ENCODE data around the gene SPATA3.

SPATA3 gene

DNA sequence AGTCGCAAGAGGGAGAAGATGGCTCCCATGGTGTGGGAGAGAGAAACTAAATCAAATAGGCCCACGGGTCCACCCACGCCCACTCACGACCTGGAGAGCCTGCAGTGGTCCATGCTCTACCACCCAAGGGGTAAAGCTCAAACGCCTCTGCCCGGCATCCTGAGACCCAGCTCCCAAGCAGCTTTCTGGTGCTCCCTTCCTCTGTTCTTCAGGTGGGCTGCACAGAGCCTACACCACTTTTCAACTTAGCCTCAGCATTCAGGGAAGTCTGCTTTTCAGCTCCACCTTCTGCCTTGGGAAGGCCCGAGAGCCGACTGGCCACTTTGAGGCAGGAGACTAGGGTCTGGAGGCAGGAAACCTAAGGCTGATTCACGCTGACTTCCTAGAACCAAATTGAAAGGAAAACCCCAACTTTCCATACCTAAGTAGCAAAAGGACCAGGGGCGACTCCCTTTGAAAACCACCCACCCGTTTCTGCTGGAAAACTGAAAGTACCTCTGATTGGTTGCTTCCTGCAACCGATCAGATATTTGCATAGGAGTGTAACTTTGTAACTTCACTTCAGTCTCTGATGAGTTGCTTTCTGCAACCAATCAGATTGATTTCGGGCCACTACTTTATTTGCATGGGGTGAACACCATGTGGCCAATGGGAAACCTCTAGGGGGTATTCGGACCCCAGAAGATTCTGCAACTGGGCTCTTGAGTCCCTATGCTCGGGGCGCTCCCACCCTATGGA, 26.8 kb upstream of the SPATA3 start:
- DNase-seq (ENCODE audit: low read depth): no peak

DNA sequence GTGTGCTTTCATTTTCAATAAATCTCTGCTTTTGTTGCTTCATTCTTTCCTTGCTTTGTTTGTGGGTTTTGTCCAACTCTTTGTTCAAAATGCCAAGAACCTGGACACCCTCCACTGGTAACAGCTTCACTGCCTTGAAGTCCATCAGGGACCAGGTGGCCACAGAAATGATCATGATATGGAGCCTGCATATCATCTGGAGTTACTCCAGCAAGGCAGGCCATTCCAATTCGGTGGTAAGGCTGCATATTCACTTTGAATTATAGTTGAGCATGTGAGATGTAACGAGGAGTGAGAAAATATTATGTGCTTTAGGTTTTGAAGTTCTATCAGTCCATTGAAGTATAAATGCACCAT, 26.3 kb upstream of the SPATA3 start:
- no peak for DNase-seq (ENCODE audit: low read depth)

DNA sequence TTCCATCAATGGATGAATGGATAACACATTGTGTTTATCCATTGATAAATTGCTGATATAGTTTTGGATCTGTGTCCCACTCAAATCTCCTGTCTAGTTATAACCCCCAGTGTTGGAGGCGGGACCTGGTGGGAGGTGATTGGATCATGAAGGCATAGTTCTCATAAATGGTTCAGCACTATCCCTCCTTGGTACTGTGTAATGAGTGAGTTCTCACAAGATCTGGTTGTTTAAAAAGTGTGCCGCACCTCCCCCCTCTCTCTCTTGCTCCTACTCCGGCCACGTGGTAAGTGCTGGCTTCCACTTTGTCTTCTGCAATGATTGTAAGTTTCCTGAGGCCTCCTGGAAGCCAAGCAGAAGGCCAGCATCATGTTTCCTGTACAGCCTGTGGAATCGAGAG, 23.9 kb upstream of the SPATA3 start:
- no peak for DNase-seq (ENCODE audit: low read depth)

DNA sequence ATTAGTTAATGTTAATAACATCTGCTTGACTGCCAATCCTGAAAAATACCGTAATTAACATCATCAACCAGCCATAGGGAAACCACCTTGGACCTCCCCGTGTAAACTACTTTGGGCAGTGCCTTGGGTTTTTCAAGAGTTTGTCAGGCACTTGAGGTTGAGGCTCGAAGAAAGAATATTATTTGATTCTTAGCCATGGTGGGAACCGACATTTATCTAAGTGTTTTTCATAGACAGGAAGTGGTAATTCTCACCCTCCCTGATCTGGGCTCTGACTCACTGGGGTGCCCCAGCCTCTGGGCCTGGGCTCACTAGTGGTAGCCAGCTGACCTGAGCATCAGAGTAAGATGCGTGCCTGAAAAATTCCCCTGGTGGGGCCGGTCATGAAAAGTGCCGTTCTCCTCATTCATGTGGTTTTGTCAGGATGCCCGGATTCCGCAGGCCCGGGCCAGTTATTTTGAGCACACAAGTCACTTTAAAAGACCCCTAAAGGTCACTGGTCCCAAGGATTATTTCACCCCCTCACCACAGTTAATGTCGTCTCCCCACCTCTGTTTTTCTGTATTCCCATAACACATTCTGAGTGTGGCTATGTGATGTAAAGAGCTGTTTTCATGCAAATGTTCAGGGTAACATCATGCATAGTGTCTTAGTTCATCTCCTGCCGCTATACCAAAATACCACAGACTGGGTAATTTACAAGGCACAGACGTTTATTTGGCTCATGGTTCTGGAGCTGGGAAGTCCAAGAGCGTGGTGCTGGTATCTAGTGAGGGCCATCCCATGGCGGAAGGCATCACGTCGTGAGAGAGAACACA, 21.6 kb upstream of the SPATA3 start:
- DNase-seq (ENCODE audit: low read depth): peak; percentile 73

DNA sequence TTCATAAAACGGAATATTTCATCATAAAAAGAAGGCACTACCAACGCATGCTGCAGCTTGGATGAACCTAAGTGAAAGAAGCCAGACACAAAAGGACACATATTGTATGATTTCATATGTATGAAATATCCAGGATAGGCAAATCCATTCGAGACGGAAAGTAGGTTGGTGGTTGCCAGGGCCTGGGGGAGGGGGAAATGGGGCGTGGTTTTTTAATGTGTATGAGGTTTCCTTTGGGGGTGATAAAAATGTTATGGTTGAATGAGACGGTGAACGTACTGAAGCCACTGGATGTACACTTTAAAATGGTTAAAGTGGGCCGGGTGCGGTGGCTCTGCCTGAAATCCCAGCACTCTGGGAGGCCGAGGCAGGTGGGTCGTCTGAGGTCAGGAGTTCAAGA, 20.0 kb upstream of the SPATA3 start:
- no peak for DNase-seq (ENCODE audit: low read depth)

DNA sequence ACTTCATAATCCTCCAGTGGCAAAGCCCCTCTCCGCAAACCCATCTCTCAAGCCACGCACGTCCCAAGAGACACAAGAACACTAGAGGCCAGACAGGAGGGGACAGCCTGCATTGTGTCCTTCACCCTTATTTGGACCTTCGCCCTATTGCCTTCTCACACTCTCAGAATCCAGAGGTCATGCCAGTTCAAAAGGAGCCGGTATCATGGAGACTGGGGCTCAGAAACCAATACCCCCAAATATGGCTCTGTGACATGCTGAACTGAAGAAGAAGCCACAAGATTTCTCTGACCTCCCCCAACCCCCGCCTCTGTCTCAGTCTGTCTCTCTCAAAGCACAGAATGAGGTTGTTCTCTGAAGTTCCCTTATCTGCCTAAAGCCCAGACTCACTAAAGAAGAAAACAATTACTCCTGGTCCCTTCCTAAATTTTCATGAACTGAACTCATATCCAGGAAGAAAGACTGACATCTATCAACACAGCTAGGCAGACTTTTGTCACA, 19.2 kb upstream of the SPATA3 start:
- no peak for DNase-seq (ENCODE audit: low read depth)

DNA sequence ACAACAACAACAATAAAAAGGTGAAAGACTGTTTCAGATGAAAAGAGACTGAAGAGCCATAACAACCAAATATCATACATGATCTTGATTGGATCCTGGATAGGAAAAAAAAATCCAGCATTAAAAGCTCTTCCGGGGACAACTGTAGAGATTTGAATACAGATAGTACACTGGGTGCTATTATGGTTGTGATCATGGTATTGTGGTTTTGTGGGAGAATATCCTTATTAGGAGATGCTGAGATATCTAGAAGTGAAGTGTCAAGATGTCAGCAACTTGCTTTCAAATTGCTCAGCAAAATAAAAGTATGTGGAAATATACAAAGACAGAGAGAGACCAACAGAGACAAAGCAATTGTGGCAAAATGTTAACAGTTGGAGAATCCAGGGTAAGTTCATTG, 15.5 kb upstream of the SPATA3 start:
- DNase-seq (ENCODE audit: low read depth): no peak

DNA sequence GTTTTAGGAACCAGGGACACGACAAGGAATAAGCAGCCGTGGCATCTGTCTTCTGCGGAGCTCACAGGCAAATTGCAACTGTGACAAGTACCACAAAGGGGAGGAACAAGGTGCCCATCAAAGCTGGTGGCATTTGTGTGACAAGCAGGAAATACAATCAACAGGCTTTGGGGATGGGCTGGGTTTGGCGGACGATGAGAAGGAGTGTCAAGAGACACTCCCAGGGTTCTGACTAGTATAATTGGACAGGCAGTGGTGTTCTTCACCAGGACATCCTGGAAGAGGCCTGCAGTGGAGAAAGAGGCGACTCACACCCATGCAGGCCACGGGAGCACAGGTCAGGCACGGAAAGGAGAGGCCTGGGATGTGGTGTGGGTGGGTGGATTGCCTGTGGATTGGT, 14.2 kb upstream of the SPATA3 start:
- no peak for DNase-seq (ENCODE audit: low read depth)

DNA sequence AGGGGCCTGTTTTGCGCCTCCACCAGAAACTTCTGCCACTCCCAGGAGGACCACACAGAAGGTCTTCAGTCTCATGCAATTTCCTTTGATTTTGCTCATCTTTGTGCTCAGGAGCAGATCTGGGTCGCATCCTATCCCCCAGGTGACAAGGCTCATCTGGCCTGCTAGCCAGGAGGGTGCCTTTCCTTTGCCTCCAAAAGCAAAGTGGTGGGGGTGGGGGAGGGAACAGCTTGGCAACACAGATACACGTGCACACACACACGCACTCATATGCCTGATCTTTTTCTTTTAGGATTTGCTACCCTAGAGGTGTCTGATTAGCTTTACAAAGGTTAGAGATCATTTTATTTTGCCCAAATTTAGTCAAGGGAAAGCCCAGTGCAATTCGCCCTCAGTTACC, 13.8 kb upstream of the SPATA3 start:
- DNase-seq (ENCODE audit: low read depth): no peak

DNA sequence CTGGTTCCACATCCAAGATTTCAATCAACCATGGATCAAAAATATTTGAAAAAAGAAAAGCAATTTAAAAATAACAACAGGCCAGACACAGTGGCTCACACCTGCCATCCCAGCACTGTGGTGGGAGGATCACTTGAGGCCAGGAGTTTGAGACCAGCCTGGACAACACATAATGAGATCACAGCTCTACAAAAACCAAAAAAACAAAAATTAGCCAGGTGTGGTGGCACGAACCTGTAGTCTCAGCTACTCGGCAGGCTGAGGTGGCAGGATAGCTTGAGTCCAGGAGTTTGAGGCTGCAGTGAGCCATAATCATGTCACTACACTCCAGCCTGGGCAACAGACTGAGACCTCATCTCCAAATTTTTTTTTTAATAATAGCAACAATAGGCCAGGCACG, 13.4 kb upstream of the SPATA3 start:
- DNase-seq (ENCODE audit: low read depth): no peak

DNA sequence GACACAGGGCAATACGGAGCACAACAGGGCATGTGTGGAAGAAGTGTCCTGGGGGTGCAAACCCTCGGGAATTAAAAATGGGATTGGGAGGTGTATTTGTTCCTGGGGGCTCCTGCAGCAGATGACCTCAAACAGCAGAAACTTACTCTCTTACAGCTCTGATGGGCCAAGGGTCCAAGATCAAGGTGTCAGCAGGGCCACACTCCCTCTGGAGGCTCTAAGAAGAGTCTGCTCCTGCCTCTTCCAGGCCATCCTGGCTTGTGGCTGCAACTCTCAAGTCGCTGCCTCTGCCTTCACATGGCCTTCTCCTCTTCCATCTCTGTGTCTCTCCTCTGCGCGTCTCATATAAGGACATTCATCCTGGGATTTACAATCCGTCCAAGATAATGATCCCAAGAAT, 12.4 kb upstream of the SPATA3 start:
- DNase-seq (ENCODE audit: low read depth): no peak

DNA sequence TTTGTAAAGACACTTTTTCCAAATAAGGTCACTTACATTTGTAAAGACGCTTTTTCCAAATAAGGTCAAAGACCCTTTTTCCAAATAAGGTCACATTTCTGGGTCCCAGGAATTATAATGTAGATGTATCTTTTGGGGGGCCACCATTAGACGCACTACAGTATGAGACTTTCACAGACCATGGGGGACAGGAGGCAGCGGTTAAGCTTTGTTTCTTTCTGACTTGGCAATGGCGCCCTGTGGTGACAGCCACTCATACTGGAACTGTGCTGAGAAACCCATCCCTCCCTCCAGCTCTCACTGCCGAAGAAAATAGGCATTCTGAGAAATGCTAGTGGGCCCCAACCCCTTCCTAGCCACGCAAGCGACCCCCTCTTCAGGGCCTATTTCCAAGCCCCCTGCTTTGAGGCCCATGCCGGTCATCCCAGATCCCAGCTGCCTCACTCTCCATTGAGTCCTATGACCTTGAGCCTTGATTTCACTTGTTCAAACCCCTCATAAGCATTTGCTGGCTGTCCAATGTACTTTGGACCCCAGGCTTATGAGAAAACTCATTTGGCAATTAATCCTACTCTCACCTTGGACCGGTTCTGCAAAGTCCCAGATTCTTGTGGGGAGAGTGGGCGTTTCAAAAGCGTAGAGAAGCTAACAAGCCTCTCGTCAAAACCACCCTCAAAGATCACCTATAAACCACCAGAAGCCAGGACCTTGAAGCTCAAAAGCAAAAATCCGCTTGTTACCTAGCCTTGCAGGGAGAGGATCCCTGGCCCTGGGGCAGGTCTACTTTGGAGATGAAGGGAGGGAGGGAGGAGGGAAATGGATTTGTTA, 11.3 kb upstream of the SPATA3 start:
- DNase-seq (ENCODE audit: low read depth): no peak

DNA sequence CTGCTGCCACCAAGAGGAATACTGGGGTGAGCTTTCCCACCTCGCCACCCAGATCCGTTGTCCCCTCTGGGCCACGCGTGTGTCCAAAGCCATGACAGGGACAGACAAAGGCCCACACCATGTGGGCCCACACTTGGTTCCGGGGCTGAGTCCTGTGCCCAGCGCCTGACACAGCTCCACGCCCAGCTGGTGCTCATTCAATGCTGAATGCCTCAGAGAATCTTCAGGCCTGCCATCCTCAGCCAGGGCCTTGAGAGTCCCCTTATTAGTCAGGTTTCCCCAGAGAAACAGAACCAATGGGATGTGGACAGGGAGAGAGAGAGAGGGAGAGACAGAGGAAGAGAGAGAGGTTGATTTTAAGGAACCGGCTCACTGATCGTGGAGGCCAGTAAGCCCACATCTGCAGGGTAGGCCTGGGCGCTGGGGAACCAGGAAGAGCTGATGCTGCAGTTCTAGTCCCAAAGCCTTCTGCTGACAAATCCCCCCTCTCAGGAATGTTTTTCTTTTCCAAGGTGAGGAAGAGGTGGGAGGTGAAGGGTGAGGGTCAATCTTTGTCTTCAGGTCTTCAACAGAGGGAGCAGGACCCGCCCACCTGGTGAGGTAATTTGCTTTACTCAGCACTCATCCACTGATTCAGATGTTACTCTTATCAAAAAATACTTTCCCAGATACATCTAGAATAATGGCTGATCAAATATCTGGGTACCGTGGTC, 10.2 kb upstream of the SPATA3 start:
- DNase-seq (ENCODE audit: low read depth): no peak

DNA sequence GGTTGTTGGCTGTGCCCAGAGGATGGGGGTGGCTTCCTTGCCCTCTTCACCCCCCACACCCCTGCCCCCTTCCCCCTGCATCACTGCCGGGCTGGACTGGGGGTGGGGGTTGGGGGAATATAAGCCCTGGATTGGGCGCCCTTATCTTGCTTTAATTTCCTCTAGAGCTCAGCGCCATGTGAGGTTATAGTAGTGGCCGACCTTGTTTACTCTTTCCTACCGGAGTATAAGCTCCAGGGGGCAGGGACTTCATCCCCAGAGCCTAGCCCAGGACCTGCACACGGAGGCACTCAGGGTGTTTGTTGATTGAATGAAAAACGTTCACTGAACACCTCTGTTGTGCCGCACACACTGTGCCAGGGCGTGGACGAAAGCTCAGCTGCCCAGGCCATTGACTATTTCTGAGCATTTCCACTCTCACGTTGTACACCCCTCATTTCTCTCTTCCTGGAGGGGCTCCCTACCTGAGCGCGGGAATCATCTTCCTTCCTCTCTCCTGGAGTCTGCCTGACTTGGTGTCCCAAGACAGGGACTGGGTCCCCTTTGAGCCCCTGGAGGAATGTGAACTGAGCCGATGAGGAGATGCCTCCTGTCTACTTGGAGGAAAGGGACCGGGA, 9.3 kb upstream of the SPATA3 start:
- DNase-seq (ENCODE audit: low read depth): no peak

DNA sequence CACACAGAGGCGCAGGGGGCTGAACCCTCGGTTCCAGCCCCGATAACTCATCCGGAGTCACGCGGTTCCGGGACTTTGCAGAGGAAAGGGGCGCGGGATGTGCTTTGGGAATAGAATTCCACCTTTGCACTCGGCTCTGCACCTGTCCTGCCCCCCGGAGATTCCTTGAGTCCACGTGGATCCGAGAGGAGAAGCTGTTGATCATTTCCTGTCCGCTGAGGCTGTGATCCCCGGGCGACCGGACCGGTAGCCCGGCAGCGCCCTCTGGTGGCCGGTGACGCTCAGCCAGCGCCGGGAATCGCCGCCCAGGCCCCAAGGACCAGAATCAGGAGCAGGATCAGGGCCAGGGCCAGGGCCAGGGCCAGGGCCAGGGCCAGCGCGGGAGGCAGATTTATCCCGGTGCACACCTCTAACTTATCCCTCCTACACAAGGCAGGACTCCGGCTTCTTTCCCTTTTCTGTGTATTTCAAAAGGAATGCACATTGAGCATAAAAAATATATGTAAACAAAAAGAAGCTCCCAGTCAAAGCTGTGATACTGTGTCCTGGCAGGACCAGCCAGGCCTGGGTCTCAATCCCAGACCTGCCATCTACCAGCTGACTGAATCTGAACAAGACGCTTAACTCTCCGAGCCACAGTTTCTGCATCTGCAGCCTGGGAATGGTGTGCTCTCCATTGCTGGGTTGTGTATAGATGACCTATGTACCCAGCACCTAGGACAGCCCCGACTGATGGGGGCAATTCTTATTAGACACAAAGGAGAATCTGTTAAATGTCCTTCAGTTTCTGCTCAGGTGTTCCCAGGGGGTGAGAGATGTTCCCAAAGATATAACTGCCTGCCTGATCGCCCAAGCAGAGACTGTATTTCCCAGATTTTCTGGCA, 8.5 kb upstream of the SPATA3 start:
- peak; percentile 42 for DNase-seq (ENCODE audit: low read depth)

DNA sequence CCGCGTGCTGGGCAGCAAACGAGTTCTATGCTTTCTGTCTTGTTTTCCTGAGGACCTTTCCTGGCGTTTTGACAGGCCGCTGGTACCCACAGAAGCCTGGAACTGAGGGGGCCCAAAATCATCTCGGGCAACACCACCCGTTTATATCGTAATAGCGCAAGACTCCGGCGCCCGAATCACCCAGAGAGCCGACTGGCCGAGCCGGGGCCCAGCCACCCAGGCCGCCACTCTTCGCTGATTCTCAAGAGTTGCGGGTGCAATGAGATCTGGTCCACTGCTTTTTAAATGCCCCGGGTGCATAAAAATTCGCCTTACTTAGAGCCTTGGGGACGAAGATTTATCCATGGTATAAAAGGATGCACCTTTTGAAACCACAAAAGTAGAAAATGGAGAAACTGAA, 6.2 kb upstream of the SPATA3 start:
- no peak for DNase-seq (ENCODE audit: low read depth)

DNA sequence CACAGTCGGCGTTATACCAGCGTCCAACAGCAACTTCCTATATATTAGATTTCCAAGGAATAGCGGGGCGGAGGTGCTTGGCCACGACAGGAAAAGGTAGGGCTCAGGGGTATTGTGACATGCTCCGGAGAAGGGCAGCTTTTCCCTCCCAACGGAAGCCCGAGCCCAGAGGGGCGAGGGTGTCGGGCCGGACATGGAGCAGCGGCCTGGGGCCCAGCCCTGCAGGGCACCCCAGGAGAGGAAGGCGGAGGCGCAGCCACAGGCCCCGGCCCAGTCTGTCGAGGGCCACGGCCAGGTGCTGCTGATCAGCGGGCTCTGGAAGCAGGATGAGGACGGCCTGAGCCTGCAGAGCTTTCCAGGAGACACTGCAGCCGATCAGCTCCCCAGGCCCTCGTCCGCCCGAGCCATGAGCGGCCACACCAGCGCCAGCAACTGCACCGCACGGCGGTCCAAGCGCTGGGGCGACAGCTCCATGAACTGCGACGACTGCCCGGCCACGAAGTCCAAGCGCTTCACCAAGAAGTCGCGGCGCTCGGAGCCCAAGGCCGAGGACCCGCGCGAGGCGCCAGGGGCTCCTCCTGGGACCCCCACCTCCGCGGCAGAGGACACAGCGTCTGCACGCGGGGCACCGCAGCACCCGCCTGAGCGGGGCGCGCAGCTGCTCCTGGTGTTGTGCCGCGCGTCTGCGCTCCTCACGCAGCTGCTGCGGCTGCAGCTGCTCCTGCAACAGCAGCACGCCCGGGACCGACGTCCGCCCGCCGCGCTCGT, 5.6 kb upstream of the SPATA3 start:
- DNase-seq (ENCODE audit: low read depth): no peak

DNA sequence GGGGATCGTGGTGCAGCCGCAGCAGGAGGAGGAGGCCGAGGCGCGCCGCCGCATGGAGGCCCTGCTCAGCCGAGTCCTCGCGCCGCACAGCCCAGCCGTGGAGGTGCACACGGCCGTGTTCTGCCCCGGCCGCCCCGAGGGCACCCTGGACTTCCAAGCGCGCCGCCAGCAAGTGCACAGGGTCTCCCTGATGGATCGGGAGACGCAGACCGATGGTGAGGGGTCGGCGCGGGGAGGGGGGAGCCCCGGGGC, 5.1 kb upstream of the SPATA3 start:
- DNase-seq (ENCODE audit: low read depth): no peak

DNA sequence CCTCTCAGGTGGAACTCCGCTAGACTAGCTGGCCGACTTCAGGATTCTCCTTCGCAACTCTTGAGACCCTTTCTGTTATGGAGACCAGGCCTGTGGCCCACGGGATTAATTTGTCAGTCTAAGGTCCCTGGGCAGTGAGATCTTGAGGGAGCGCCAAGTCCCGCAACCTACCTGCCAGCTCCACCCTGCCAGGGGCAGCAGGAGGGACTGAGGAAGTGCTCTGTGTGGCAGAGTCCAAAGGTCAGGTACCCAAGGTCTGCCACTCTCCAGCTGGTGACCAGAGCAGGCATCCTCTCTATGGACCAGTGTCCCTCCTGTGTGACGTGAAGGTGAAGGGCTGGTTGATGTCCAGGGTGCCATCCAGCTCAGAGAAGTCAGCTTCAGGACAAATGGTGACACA, 4.3 kb upstream of the SPATA3 start:
- no peak for DNase-seq (ENCODE audit: low read depth)

DNA sequence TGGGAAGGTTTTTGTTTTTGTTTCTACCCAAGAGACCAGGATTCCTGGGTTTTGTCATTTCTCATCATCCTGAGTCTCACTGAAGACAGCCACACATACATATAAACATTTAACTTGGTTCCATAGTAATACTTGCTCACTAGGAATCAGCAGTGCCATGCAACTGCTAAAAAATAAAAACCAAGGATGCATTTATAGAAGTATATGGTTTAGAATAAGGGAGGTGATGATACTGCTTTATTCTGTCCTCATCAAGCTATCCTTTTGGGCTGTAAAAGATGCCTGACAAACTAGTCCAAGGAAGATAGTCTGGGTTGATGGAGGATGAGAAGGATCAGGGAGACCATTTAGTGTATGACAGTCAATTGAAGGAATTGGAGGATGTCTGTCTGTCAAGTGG, 740 bp downstream of the SPATA3 start:
- DNase-seq (ENCODE audit: low read depth): no peak

Measured in T-helper 22 cell (primary cell).